Neural crest cell (in vitro differentiated cells): ENCODE data around the gene C4orf50. TPM values are rescaled to one million over a fixed set of nuclear protein-coding genes. Genes with fewer than 3 reads are reported as not detected.

Experiments
- DNase-seq: peaks from one replicate; pipeline ENCODE4 v3.0.0; 2021; ENCODE audit warnings: low read depth, mixed read lengths, low spot score
- H3K27ac Mint-ChIP-seq: one replicate; pipeline ENCODE4 v1.8.0; 2021; ENCODE audit warnings: mild to moderate bottlenecking, mixed read lengths; ENCODE audit not compliant: unreplicated experiment
- H3K27me3 Mint-ChIP-seq: 2 replicates; pipeline ENCODE4 v1.8.0; 2021; ENCODE audit warnings: low read depth, mild to moderate bottlenecking, mixed read lengths
- H3K36me3 Mint-ChIP-seq: 2 replicates; pipeline ENCODE4 v1.8.0; 2021; ENCODE audit warnings: low read depth, mild to moderate bottlenecking, mixed read lengths
- H3K4me1 Mint-ChIP-seq: 2 replicates; pipeline ENCODE4 v1.8.0; 2021; ENCODE audit warnings: mixed read lengths
- H3K4me3 Mint-ChIP-seq: one replicate; pipeline ENCODE4 v1.8.0; 2021; ENCODE audit warnings: mild to moderate bottlenecking, mixed read lengths
- H3K9me3 Mint-ChIP-seq: 2 replicates; pipeline ENCODE4 v1.8.0; 2021; ENCODE audit warnings: mixed read lengths
- total RNA-seq: library from RNA; stranded (reverse); gene quantifications from 2 replicates; pipeline ENCODE4 v1.2.1, GENCODE V29; 2021
- TF ChIP-seq, protein P1 (sequence below): fragments of 200-600 bp; sonication (generic); conservative IDR thresholded peaks from 2 replicates; pipeline ENCODE4 v1.5.0; 2021; ENCODE audit warnings: antibody characterized with exemption, mild to moderate bottlenecking

The C4orf50 gene
- total RNA-seq, 1 donor from 2014 or later: 0.02 TPM

DNA sequence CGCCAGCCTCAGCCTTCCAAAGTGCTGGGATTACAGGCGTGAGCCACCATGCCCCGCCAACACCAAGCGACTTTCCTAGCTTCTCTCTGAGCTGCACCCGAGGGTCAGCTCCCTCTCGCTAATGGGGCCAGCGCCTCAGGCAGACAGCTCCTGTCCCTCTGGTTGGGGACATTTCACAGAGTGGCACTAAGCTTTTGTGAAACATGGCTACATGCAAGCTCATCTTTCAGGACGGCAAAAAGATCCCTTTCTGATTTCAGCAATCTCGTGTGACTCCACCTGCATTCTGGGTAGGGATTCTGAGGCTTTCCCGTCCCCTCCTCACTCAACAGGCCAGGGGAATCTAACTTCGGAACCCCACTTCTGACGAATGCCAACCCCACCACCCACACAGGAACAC lies 31.0 kb upstream of the C4orf50 start:
- TF ChIP-seq, protein P1, sequence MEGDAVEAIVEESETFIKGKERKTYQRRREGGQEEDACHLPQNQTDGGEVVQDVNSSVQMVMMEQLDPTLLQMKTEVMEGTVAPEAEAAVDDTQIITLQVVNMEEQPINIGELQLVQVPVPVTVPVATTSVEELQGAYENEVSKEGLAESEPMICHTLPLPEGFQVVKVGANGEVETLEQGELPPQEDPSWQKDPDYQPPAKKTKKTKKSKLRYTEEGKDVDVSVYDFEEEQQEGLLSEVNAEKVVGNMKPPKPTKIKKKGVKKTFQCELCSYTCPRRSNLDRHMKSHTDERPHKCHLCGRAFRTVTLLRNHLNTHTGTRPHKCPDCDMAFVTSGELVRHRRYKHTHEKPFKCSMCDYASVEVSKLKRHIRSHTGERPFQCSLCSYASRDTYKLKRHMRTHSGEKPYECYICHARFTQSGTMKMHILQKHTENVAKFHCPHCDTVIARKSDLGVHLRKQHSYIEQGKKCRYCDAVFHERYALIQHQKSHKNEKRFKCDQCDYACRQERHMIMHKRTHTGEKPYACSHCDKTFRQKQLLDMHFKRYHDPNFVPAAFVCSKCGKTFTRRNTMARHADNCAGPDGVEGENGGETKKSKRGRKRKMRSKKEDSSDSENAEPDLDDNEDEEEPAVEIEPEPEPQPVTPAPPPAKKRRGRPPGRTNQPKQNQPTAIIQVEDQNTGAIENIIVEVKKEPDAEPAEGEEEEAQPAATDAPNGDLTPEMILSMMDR: no peak
- peaks cover 5% of the 10 kb centered on the region for H3K27me3 Mint-ChIP-seq
- no peaks in the 10 kb centered on the region for H3K9me3 Mint-ChIP-seq
- no peak for DNase-seq
- no peaks in the 10 kb centered on the region for H3K4me1 Mint-ChIP-seq
- H3K4me3 Mint-ChIP-seq: no peak overlapping the region
- H3K27ac Mint-ChIP-seq: no peak overlapping the region
- no peaks in the 10 kb centered on the region for H3K36me3 Mint-ChIP-seq

DNA sequence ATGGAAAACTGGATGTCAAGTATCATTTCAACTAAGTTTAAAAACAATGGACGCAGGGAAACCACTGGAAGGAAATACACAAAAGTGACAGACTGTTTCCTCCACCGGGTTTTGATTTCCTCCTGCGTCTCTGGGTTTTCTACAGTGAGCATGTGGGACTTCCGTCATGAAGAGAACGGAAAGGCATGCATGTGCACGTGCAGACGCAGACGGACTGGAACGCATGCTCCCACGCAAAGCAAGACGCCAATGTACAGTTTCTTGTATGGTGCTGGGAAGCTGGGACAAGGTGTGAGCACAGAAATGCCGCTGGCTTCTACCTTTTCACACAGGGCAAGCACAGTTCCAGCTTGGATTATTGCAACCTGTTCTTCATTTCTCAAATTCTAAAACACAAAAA lies 30.3 kb upstream of the C4orf50 start:
- Mint-ChIP-seq H3K4me3 (no peak overlapping the region), H3K9me3 (no peaks in the 10 kb centered on the region), H3K4me1 (no peaks in the 10 kb centered on the region), H3K27me3 (peaks cover 5% of the 10 kb centered on the region), H3K27ac (no peak overlapping the region), H3K36me3 (no peaks in the 10 kb centered on the region)
- TF ChIP-seq, protein P1: no peak
- DNase-seq: no peak

DNA sequence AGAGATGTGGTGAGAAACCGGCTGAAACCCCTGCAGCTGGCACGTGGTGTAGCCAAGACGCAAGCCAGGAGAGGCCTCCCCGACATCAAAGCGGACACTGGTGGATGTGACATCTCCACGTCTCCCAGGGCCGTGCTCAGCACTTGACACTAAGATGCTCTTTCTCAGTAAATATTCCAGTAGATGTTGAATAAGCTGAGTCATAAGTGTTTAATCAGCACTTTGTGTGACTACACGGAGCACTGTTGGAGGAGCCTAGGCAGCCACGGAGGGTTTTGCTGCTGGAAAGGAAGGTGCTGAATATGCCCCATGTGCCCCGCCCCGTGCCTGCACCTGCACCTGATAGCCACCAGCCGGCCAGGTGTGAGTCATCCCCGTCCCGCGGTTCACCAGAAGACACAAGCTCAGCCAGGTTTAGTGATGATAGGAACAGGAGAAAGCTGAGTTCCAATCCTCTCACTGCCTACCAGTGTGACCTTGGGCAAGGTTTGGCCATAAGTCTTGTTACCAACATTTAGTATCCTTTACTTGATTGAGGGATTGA lies 29.0 kb upstream of the C4orf50 start:
- Mint-ChIP-seq H3K4me3 (no peak overlapping the region), H3K9me3 (no peaks in the 10 kb centered on the region), H3K36me3 (no peaks in the 10 kb centered on the region), H3K27ac (no peak overlapping the region), H3K27me3 (peaks cover 9% of the 10 kb centered on the region), H3K4me1 (no peaks in the 10 kb centered on the region)
- DNase-seq: no peak
- TF ChIP-seq, protein P1: no peak

DNA sequence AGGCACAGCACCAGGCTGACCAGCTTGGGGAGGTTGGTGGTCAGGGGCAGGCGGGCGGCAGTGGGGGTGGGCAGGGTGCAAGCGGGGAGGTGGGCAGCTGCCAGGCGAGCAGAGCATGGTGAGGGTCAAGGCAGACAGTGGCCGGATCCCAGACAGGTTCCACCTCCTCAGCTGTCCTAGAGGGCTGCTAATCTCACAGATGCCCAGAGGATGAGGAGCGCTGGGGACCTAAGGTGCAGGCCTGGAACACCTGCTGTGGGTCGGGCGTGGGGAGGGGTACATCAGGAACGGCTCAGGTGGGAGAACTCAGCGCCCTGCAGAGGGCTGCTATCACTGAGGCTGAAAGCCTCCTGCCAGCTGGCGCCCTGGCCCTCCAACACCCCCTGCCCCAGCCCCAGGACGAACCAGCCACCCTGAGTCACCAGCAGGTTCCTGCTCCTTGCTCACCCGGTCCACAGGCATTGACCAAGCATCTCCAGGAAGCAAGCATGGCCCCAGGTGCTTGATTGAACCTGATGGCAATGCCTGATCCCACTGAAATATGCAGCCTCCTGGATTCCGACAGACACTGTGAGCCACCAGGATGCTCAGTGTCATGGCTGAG lies 28.4 kb upstream of the C4orf50 start:
- no peaks in the 10 kb centered on the region for H3K9me3 Mint-ChIP-seq
- H3K4me3 Mint-ChIP-seq: no peak overlapping the region
- DNase-seq: no peak
- no peaks in the 10 kb centered on the region for H3K36me3 Mint-ChIP-seq
- H3K27me3 Mint-ChIP-seq: peaks cover 10% of the 10 kb centered on the region
- no peak overlapping the region for H3K27ac Mint-ChIP-seq
- H3K4me1 Mint-ChIP-seq: no peaks in the 10 kb centered on the region
- TF ChIP-seq, protein P1: no peak

DNA sequence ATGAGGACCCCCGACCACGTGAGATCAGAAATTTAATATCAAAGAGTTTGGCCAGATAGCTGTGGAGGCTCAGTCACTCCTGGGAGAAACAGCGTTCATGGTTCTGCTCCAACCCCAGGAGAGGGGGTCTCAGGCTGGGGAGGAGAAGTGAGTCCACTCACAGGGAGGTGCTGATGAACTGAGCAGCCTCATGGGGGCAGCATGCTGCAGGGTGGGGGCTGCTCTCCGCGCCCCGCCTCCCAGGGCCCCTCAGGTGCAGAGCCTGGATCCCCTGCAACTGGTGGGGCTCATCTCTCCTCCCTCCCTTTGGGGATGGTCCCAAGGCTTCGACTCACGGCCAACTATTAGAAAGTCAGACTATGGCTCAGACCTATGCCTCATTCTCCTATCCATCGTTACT lies 26.6 kb upstream of the C4orf50 start:
- no peak for DNase-seq
- Mint-ChIP-seq H3K4me3 (no peak overlapping the region), H3K27ac (no peak overlapping the region), H3K27me3 (peaks cover 23% of the 10 kb centered on the region), H3K36me3 (no peaks in the 10 kb centered on the region), H3K9me3 (no peaks in the 10 kb centered on the region), H3K4me1 (no peaks in the 10 kb centered on the region)
- TF ChIP-seq, protein P1: no peak
